NCI-H1436 treated with DMSO at 0.1 percent for 48 hours (cell line): ENCODE measurements around the gene LIMS2.

ENCODE experiments used
- DNase-seq: peaks from one replicate; lab custom pipeline; 2025; lab: John Stamatoyannopoulos, UW

LIMS2 gene

GRCh38 chr2:127633556-127634065 lies 41.7 kb downstream of the LIMS2 start:
- no peak for DNase-seq

GRCh38 chr2:127632592-127633489 lies 42.5 kb downstream of the LIMS2 start:
- DNase-seq: no peak

- DNase-seq: no peak
These were observed 43.2 kb downstream of the LIMS2 start for GRCh38 chr2:127631997-127632581.

GRCh38 chr2:127631541-127631996 lies 43.8 kb downstream of the LIMS2 start:
- DNase-seq: no peak

GRCh38 chr2:127630864-127631540 lies 44.3 kb downstream of the LIMS2 start:
- DNase-seq: no peak

- no peak for DNase-seq
These were observed 45.0 kb downstream of the LIMS2 start for GRCh38 chr2:127630096-127630863.

- no peak for DNase-seq
These were observed 45.7 kb downstream of the LIMS2 start for GRCh38 chr2:127629637-127630036.

- DNase-seq: no peak
These were observed 46.3 kb downstream of the LIMS2 start for GRCh38 chr2:127628767-127629614.

- DNase-seq: no peak
These were observed 47.4 kb downstream of the LIMS2 start for GRCh38 chr2:127627740-127628571.

GRCh38 chr2:127626917-127627739 lies 48.2 kb downstream of the LIMS2 start:
- no peak for DNase-seq

- no peak for DNase-seq
These were observed 49.2 kb downstream of the LIMS2 start for GRCh38 chr2:127626175-127626574.

- DNase-seq: no peak
These were observed 49.8 kb downstream of the LIMS2 start for GRCh38 chr2:127625572-127625951.

GRCh38 chr2:127624756-127625571 lies 50.4 kb downstream of the LIMS2 start:
- no peak for DNase-seq

- DNase-seq: no peak
These were observed 51.0 kb downstream of the LIMS2 start for GRCh38 chr2:127624320-127624755.

- no peak for DNase-seq
These were observed 51.7 kb downstream of the LIMS2 start for GRCh38 chr2:127623388-127624319.

GRCh38 chr2:127622561-127623387 lies 52.6 kb downstream of the LIMS2 start:
- no peak for DNase-seq
